ENCODE data around the gene FRRS1.

Gene FRRS1

DNA sequence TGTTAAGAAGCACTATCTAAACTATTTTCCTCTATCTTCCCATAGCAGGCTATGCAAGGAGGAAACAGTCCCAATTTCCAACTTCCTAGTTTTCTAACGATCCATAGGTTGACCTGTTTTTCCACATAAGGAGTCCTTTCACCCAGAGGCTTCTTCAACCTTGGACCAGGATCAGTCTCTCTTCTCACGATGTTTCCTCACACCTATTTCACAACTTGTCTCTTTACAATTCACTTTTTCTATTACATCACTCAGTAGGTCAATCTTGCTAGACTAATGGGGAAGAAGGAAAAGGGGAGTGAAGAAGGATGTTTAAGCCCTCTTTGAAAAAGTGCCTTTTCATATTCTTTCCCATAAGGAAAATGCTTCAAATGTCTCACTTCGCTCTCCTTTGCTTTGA is 104.7 kb downstream of the FRRS1 start:
- Histone ChIP-seq H2AFZ (ENCODE audit: low read length) (no peak overlapping the region), H3K4me2 (ENCODE audit: low read depth, low read length) (no peak overlapping the region), H4K20me1 (ENCODE audit: insufficient read depth, low read length) (no peaks in the 10 kb centered on the region), H3K27ac (ENCODE audit: low read length) (no peak overlapping the region), H3K4me1 (ENCODE audit: low read length) (no peaks in the 10 kb centered on the region), H3K36me3 (replicated peaks; ENCODE audit: insufficient read depth, low read length) (no peaks in the 10 kb centered on the region), H3K79me2 (ENCODE audit: low read length) (no peaks in the 10 kb centered on the region), H3K9me3 (replicated peaks; ENCODE audit: insufficient read depth, low read length) (no peaks in the 10 kb centered on the region), H3F3A (ENCODE audit: insufficient read depth, low read length) (no peaks in the 10 kb centered on the region), H3K9me2 (replicated peaks; ENCODE audit: insufficient read depth, low read length) (no peaks in the 10 kb centered on the region), H3K4me3 (ENCODE audit: low read length) (no peak overlapping the region), H3K27me3 (replicated peaks; ENCODE audit: insufficient read depth, low read length) (no peaks in the 10 kb centered on the region), H3K9ac (ENCODE audit: low read length) (no peak overlapping the region)
- no peak for DNase-seq
- TF ChIP-seq EZH2 (optimal IDR thresholded peaks at IDR 0.05; ENCODE audit: low read depth, low read length) (no peak), EZH2phosphoT487 (IDR thresholded peaks at IDR 0.05; ENCODE audit: low read length) (no peak)
- TF ChIP-seq, protein P1, sequence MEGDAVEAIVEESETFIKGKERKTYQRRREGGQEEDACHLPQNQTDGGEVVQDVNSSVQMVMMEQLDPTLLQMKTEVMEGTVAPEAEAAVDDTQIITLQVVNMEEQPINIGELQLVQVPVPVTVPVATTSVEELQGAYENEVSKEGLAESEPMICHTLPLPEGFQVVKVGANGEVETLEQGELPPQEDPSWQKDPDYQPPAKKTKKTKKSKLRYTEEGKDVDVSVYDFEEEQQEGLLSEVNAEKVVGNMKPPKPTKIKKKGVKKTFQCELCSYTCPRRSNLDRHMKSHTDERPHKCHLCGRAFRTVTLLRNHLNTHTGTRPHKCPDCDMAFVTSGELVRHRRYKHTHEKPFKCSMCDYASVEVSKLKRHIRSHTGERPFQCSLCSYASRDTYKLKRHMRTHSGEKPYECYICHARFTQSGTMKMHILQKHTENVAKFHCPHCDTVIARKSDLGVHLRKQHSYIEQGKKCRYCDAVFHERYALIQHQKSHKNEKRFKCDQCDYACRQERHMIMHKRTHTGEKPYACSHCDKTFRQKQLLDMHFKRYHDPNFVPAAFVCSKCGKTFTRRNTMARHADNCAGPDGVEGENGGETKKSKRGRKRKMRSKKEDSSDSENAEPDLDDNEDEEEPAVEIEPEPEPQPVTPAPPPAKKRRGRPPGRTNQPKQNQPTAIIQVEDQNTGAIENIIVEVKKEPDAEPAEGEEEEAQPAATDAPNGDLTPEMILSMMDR (IDR thresholded peaks at IDR 0.05; ENCODE audit: low read length): no peak

DNA sequence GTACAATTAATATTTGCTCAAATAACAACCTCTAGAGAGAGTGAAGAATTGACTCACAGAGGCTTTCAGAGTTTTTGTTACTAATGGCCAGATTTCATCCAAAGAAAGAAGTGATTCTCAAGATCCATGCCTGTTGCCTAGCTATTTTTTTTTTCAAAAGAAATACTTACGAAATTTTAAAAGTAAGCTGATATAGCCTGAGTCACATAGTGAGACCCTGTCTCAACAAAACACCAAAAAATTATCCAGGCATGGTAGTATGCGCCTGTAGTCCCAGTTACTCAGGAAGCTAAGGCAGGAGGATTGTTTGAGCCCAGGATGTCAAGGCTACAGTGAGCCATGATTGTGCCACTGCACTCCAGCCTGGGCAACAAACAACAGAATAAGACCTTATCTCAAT is 105.9 kb downstream of the FRRS1 start:
- DNase-seq: no peak
- Histone ChIP-seq H3K9ac (ENCODE audit: low read length) (no peak overlapping the region), H3K27ac (ENCODE audit: low read length) (no peak overlapping the region), H3K27me3 (replicated peaks; ENCODE audit: insufficient read depth, low read length) (no peaks in the 10 kb centered on the region), H4K20me1 (ENCODE audit: insufficient read depth, low read length) (no peaks in the 10 kb centered on the region), H3K36me3 (replicated peaks; ENCODE audit: insufficient read depth, low read length) (no peaks in the 10 kb centered on the region), H3K79me2 (ENCODE audit: low read length) (no peaks in the 10 kb centered on the region), H3F3A (ENCODE audit: insufficient read depth, low read length) (no peaks in the 10 kb centered on the region), H2AFZ (ENCODE audit: low read length) (no peak overlapping the region), H3K9me2 (replicated peaks; ENCODE audit: insufficient read depth, low read length) (no peaks in the 10 kb centered on the region), H3K4me1 (ENCODE audit: low read length) (no peaks in the 10 kb centered on the region), H3K4me2 (ENCODE audit: low read depth, low read length) (no peak overlapping the region), H3K4me3 (ENCODE audit: low read length) (no peak overlapping the region), H3K9me3 (replicated peaks; ENCODE audit: insufficient read depth, low read length) (no peaks in the 10 kb centered on the region)
- no peak for TF ChIP-seq EZH2 (optimal IDR thresholded peaks at IDR 0.05; ENCODE audit: low read depth, low read length)
- no peak for TF ChIP-seq EZH2phosphoT487 (IDR thresholded peaks at IDR 0.05; ENCODE audit: low read length)

DNA sequence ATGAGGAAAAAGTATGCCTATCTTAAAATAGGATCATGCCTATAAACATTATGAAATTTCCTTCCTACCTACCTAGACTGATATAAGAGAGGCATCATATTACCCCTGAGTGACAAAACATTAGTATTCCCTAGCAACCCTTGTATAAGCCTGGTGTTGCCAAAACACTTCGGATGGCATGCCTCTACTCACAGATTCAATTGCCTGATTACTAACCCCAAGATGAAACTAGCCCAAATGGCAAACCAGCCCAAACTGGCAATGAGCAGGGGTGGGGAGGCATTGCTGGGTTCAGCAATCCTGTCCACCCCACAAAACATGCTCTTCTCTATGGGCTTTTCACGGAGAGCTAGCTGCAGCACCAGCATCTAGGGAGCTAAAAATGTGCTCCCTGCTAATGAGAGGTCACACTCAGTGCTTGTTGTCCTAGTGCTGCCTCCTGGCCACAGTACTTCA is 106.7 kb downstream of the FRRS1 start:
- Histone ChIP-seq H2AFZ (ENCODE audit: low read length) (no peak overlapping the region), H3K79me2 (ENCODE audit: low read length) (no peaks in the 10 kb centered on the region), H3K36me3 (replicated peaks; ENCODE audit: insufficient read depth, low read length) (no peaks in the 10 kb centered on the region), H3K9ac (ENCODE audit: low read length) (no peak overlapping the region), H3K4me1 (ENCODE audit: low read length) (no peaks in the 10 kb centered on the region), H3K9me3 (replicated peaks; ENCODE audit: insufficient read depth, low read length) (no peaks in the 10 kb centered on the region), H3K4me2 (ENCODE audit: low read depth, low read length) (no peak overlapping the region), H3K4me3 (ENCODE audit: low read length) (no peak overlapping the region), H3F3A (ENCODE audit: insufficient read depth, low read length) (no peaks in the 10 kb centered on the region), H4K20me1 (ENCODE audit: insufficient read depth, low read length) (no peaks in the 10 kb centered on the region), H3K27me3 (replicated peaks; ENCODE audit: insufficient read depth, low read length) (no peaks in the 10 kb centered on the region), H3K9me2 (replicated peaks; ENCODE audit: insufficient read depth, low read length) (no peaks in the 10 kb centered on the region), H3K27ac (ENCODE audit: low read length) (no peak overlapping the region)
- TF ChIP-seq EZH2phosphoT487 (IDR thresholded peaks at IDR 0.05; ENCODE audit: low read length) (no peak), EZH2 (optimal IDR thresholded peaks at IDR 0.05; ENCODE audit: low read depth, low read length) (no peak)
- TF ChIP-seq, protein P1 (IDR thresholded peaks at IDR 0.05; ENCODE audit: low read length): no peak
- no peak for DNase-seq

All from MM.1S (cell line).